Fibroblast of the conjunctiva (primary cell): ENCODE data around the gene ARRDC1.
"Not testable (repeated sequence)": the region's sequence is repeated elsewhere in the genome, so short reads cannot be mapped to it uniquely, and the experiment has no call there.

Experiments used
- DNase-seq: peaks from one replicate; pipeline ENCODE4 v3.0.0-alpha.2; 2010; ENCODE audit warnings: low read depth

ARRDC1 gene

GRCh38 chr9:137613738-137614523 is 8.4 kb downstream of the ARRDC1 start:
- no peak for DNase-seq

DNA sequence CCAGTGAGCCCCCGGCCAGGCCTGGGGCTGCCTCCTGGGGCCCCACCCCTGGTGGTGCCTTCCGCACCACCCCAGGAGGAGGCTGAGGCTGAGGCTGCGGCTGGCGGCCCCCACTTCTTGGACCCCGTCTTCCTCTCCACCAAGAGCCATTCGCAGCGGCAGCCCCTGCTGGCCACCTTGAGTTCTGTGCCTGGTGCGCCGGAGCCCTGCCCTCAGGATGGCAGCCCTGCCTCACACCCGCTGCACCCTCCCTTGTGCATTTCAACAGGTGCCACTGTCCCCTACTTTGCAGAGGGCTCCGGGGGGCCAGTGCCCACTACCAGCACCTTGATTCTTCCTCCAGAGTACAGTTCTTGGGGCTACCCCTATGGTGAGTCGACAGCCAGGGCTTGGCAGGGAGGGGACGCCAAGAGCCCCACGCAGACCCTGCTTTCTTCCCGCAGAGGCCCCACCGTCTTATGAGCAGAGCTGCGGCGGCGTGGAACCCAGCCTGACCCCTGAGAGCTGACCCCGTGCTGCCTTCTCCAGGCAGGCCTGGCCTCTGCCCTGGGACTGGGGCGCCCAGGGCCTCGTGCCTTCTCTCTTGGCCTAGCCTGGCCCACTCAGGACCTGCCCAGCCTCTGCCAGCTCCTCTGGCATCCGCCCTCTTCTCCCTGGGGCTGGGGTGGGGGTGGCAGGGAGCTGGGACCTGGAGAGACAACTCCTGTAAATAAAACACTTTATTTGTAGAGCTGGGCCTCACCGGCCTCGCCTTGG is 9.3 kb downstream of the ARRDC1 start:
- DNase-seq: no peak

DNA sequence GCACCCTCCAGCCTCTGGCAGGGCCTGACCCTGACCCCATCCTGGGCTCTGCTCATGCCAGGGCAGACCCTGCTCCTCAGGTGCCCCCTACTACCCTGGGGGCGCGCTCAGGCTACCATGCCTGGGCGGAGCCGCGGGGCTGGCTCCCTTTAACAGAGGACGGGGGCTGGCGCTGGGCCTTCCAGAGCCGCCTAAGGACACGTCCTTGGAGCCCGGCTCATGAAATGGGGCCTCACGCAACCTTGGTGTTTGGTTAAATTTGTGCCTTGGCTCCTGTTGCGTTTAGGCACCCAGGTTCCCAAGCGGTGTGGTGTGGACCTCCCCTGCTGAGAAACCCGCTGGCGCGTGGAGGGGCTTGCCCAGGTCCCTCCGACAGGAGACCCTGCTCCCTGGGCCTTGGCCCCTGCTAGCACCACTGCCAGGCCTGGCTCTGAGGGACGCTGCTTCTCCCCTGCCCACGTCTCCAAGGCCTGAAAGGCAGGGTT is 9.9 kb downstream of the ARRDC1 start:
- DNase-seq: no peak

DNA sequence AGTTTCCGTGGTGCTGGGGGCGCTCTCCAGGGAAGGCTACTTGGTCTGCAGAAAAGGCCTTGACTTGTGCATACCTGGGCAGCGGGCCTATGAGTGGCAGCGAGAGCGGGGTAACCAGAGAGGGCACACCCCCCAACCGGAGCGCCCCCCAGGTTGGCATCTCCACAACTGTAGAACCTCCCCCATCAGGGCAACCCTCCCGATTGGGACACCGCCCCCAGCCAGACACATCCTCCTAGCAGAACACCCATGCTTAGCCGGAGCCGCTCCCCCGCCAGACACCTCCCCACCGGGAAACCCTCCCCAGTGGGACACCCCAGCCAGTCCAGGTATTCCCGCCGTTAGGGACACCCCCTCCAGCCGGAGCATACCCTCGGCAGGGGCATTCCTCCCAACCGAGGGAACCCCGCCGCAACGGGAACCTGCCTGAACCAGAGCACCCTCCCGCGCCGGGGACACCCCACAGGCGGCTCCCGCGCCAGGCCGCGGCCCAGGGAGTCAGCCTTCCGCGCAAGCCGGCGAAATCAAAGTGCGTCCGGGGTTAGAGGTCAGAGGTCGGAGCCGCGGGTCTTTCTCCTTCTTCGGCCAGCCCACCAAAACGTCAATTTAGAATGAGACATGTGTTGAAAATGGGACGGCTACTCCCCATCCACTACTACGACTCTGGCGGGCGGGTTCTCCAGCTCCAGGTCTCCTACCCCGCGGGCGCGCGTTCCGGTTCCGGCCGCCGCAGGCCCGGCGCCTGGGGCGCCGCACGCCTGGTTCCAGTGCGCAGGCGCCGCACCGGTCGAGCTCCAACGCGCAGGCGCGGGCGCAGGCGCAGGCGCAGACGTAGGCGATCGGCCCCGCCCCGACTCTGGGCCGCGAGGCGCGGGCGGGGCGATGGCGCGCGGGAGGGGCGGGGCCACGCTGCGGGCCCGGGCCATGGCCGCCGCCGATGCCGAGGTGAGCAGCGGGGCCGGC is 12.9 kb downstream of the ARRDC1 start, which contains the start of gene EHMT1:
Gene EHMT1, plus strand, starts transcription at position 901 of the 963 bp plus-strand sequence. Its CDS starts 24 bp downstream, at position 925.
- peak; percentile 68 for DNase-seq

GRCh38 chr9:137619240-137620047 is 14.0 kb downstream of the ARRDC1 start:
- DNase-seq: no peak

DNA sequence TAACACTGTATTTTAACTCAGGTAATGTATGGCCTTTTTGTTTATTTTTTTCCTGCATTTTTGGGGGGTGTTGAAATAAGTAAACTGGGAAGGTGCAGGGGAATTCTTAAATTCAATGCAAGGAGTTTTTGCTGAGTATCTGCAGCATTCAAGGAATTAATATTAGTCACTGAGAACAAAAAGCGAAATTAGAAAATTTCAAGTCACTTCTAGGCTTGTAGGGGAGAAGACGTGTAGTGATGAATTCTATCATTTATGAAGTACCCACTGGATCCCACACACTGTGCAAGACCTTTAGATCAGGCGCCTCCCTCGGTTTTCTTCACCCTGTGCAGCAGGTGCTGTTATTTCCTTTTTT is 14.5 kb downstream of the ARRDC1 start:
- DNase-seq: no peak

DNA sequence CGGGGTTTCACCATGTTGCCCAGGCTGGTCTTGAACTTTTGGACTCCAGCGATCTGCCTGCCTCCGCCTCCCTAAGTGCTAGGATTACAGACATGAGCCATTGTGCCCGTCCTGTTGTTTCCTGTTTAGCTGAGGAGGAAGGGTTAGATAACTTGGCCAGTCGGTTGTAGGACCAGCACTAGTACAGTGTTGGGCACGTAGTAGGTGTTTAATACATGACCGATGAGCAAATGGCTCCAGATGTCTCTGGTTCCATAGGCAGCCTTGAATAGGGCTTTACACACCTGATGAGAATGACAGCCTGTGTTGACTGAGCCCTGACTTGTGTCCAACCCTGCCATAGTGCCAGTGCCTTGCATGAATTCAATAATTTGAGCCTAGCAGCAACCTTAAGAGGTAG is 15.1 kb downstream of the ARRDC1 start:
- DNase-seq: no peak

DNA sequence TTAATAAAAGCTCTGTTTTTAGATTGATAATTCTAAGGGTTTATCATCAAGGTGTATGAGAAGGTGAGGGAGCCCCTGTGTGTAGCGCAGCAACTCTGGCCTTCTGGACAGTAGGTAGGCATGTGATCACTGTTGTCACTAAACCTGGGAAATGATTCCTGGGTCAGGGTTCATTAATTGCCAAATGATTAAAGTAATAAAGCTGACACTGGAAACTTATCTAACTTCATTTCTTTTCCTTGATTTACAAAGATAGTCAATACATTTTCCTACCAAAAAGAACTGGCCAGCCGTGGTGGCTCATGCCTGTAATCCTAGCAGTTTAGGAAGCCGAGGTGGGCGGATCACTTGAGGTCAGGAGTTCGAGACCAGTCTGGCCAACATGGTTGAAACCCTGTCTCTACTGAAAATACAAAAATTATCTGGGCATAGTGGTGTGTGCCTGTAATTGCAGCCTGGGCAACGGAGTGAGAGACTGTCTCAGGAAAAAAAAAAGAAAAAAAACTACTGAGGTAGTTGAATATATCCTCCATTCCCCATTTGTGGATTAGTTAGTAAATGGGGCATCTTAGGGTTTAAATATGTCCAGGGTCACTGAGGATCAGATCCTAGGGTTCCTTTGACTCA is 15.8 kb downstream of the ARRDC1 start:
- no peak for DNase-seq

GRCh38 chr9:137622211-137622610 is 16.7 kb downstream of the ARRDC1 start:
- not testable (repeated sequence) for DNase-seq

DNA sequence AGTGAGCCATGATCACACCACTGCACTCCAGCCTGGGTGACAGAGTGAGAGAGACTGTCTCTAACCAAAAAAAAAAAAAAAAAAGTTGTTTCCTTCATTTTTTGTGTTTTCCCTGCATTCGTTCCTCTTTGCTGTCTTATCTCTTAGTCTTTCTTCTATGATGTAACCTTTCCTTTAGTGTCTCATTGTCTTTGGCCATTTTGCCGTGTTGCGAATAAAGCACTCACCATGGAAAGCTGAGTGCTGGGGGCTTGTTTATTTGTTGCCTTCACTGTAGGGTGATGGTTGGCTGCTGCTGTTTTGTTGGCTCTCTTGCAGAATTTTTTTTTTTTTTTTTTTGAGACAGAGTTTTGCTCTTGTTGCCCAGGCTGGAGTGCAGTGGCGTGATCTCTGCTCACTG is 21.0 kb downstream of the ARRDC1 start:
- no peak for DNase-seq

GRCh38 chr9:137627406-137627805 is 21.9 kb downstream of the ARRDC1 start:
- not testable (repeated sequence) for DNase-seq

GRCh38 chr9:137630126-137630525 is 24.6 kb downstream of the ARRDC1 start:
- no peak for DNase-seq

GRCh38 chr9:137630679-137631078 is 25.2 kb downstream of the ARRDC1 start:
- DNase-seq: no peak

DNA sequence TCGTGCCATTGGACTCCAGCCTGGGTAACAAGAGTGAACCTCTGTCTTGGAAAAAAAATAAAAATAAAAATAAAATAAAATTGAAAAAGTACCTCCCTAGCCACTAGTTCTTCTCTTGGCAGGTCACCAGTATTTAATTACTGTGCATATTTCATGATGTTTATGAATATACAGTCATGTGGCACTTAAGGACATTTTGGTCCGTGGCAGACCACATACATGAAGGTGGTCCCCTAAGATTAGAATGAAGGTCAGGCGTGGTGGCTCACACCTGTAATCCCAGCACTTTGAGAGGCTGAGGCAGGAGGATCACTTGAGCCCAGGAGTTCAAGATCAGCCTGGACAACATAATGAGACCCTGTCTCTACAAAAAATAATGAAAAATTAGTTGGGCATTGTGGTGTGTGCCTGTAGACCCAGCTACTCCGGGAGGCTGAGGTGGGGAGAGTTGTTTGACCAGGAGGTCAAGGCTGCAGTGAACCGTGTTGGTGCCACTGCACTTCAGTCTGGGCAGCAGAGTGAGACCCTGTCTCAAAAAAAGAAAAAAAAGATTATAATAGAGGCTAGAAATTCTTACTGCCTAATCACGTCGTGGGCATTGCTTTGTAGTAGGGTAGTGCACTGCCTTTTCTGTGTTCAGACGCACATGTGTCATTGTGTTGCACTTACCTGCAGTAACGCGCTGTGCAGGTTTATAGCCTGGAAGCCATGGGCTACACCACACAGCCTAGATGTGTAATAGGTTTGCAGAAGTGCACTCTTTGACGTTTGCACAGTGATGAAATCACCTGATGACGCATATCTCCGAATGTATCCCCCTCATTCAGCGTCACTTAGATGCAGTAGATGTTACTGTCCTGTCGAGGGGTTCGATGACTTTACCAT is 26.1 kb downstream of the ARRDC1 start:
- no peak for DNase-seq

DNA sequence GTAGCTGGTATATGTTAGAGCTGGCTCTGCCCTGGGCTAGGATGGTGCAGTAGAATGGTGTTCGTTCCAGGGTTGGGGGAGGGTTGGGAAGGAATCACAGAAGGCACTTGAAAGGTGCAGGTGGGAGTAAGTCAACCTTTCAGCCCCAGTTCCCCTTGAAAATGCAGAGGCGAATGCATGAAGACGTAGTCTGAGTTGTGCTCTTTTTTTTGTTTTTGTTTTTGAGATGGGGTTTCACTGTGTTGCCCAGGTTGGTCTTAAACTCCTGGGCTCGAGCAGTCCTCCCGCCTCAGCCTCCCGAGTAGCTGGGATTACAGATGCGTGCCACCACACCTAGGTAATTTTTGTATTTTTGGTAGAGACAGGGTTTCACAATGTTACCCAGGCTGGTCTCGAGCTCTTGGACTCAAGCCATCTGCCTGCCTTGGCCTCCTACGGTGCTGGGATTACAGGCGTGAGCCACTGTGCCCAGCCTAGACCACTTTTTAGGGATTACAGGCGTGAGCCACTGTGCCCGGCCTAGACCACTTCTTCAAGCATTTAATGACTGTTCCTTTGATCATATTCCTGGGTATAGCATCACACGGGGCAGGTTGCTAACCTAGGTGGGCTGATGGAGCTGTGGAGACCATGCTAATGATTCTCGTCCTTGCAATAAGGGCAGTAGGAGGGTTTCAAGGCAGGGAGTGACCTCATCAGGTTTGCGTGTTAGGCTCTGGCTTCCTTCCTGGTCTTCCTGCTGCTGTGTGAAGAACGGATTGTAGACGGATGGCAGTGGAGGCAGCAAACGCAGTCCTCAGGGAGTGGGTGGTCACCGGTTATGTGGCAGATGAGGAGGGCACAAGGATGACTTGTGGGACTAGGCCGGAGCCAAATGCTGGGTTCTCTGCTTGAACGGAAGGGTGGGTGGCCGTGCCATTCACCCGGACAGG is 27.0 kb downstream of the ARRDC1 start:
- no peak for DNase-seq

DNA sequence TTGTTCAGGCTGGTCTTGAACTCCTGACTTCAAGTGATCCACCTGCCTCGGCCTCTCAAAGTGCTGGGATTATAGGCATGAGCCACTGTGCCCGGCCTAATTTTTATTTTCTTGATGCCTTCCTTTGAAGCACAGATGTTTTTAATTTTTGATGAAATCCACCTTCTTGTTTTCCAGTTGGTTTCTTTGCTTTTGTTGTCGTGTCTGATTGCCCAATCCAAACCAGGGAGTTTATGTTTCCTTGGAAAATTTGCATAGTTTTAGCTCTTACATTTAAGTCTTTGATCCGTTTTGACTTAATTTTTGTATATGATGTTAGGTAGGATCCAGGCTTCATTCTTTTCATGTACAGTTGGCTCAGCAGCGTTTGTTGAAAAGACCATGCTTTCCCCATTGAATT is 28.5 kb downstream of the ARRDC1 start:
- DNase-seq: no peak

GRCh38 chr9:137638680-137639079 is 33.2 kb downstream of the ARRDC1 start:
- no peak for DNase-seq

- no peak for DNase-seq
These were observed 34.0 kb downstream of the ARRDC1 start for GRCh38 chr9:137639303-137640051.
